ENCODE measurements around the gene MLIP.

DNA sequence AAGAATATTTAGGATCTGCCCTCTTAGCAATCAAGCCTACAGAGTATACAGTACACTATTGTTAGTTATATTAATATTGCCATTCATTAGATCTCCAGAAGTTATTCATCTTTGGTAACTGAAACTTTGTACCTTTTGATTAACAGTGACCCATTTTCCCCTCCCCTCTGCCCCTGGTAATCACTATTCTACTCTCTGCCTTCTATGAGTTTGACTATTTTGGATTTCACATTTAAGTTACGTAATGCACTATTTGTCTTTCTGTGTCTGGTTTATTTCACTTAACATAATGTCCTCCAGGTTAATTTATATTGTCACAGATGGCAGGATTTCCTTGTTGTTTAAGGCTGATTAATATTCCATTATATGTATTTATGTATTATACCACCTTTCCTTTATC is 111.0 kb downstream of the MLIP start:
- no peak for TF ChIP-seq CTCF (IDR thresholded peaks at IDR 0.05; ENCODE audit: low read depth, low read length, missing input control)
- no peak for TF ChIP-seq FOXA1 (IDR thresholded peaks at IDR 0.05)
- no peak for TF ChIP-seq TAF1 (conservative IDR thresholded peaks at IDR 0.05)
- TF ChIP-seq, protein P1, sequence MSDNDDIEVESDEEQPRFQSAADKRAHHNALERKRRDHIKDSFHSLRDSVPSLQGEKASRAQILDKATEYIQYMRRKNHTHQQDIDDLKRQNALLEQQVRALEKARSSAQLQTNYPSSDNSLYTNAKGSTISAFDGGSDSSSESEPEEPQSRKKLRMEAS (IDR thresholded peaks at IDR 0.05): no peak
- TF ChIP-seq RAD21 (IDR thresholded peaks at IDR 0.05): no peak
